Activated CD8-positive, alpha-beta memory T cell treated with anti-CD3 and anti-CD28 coated beads, Interleukin-2, amount 50 U/mL, for 1 hour (primary cell): ENCODE results near the gene WLS.
"Not testable (repeated sequence)": the region's sequence is repeated elsewhere in the genome, so short reads cannot be mapped to it uniquely, and the experiment has no call there.

ENCODE experiments used
- DNase-seq: peaks from one replicate; pipeline ENCODE4 v3.0.0-alpha.2; 2020; ENCODE audit errors: extremely low read depth

Gene WLS

DNA sequence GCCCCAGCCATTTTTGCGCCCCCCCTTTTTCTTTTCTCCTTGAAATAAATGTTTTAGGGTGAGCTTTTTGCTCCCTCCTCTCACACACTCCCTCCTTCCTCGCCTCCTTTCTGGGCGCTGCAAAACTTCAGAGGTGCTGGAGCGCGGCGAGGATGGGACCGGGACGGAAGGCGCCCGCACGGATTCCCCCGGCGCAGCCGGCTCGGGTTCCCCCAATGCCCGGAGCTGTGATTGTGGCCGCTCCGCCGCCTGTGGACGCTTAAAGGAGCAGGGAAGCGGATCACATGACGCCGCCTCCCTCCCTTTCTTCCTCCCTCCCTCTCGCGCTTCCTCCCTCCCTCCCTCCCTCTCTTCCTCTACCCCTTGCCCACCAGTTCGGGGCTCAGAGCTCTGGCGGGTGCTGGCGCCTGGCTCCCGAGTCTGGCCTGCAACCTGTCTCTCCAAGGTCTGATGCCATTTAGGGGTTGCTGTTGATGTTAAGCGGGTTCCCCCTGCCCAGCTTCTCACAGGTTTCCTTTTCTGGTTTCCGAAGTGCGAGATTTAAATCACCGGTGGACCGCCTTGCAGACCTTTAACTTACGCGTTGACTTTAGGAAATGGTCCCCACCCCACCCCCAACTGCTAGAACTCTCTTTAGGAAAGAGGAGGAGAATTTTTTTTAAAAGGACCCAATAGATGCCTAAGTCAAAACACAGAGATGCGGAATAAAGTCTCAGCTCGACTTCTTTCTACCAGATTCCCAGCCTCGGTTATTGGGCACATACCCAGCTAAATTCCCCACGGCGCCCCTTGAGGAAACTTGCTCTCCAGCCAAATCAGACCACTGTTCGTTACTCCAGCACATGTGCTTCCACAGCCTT, at the start of gene WLS:
TSS of gene WLS (minus strand) at position 235 of the 860 bp plus-strand sequence. CDS start at position 11, 224 bp downstream.
- DNase-seq: no peak

DNA sequence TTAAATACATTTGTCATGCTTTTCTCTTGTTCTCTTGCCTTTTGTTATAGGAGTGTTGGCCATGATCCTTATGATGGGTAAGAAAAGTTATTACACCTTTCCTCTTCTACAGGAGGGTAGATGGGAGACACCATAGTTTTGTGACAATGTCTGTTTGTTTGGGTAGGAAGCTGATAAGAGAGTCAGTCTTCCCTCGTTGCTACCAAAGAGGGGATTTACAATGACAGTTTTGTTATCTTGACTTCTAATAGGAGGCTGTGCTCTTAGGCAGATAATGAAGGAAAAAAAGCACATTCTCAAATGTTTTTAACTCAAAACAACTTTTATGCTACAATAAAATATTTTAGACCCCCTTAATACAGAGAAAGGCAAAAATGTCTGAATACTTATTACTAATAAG, 48.0 kb upstream of the WLS start:
- DNase-seq: no peak

DNA sequence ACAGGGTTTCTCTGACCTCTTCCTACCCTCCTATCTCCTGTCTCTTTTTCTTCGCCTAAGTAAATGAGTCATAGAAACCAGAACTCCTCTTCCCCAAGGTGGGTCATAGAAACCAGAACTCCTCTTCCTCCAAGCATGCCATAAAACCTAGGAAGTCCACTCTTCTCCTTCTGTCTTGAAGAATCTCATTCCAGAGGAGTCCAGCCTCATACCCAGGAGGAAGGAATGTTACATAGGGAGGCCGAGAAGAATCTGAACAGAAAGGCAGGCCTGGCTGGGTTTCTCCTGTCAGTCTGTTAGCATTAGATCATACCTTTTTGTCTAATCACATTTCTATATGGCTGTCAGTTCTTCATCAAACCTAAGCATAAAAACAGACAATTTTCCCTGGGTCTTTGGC, 47.5 kb upstream of the WLS start:
- no peak for DNase-seq

DNA sequence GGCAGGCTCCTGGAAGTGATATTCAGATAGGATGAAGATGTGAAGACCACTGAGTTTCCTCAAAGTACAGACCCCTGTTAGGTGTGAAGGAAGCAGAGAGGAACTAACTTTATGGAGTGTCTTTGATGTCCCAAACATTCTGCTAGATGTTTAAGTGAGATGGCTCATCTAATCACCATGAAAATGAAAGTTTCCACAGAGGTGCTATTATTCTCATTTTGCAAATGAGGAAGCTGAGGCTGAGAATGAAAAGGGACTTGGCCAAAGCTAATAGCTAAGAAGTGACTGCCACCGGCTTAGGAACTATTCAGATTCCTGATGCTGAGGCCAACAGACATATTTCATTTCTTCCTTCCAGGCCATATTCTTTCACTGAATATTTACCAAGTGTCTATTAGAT, 45.9 kb upstream of the WLS start:
- DNase-seq: no peak

DNA sequence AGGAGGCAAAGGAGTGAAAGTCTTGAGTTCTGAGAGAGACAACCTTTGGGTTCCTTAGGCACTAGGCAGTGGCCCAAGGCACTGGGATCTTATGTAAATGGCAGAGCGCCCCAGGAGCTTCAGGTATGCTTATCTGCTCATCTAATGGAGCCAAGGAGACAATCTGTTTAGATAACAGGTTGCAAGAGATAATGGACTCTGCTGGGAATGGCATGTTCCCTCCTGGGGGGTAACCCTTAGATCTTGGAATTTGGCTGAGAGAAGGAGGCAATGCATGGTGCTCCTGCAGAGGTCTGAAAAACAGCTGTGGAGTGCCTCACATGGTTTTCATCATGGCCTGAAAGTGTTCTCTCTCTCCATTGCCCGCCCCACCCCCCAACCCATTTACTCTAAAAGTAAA, 44.1 kb upstream of the WLS start:
- no peak for DNase-seq

DNA sequence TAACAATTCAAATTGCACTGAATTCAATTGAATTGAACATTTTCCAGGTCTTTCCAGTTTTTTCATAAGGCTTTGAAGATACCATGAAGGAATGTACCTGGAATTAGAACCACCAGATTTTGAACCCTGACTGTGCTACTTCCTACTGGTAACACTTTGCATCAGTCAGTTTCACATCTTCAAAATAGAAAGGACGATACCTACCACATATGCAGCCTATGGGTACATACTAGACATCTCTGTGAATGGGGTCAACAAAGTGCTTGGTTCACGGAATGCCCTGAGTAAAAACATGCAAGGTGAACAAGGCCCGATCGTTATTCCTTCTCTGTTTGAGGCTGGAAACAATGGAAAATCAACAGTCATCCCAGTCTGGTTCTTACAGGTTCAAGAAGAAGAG, 41.2 kb upstream of the WLS start:
- no peak for DNase-seq

DNA sequence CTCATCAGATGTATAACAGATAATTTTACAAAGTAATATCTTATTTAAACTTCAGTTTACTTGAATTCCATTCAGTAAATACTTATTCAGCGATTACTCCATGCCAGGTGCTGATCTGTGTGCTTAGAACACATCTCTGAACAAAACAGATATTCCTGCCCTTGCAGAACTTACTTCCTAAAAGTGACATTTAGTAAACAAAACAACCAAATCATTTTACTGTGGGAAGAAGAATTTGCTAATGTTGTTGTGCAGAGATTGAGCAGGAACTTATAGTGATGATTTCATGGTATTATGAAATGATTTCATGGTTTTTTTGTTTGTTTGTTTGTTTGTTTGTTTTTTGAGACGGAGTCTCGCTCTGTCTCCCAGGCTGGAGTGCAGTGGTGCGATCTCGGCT, 39.3 kb upstream of the WLS start:
- no peak for DNase-seq

DNA sequence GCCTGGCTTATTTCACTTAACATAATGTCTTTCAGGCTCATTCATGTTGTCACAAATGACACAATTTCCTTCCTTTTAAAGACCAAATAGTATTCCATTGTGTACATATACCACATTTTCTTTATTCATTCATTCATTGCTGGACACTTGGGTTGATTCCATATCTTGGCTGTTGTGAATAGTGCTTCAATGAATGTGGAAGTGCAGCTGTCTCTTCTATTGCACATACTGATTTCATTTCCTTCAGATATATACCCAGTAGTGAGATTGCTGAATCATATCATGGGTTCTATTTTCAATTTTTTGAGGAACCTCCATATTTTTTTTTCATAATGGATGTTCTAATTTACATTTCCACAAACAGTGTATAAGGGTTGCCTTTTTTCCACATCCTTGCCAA, 38.6 kb upstream of the WLS start:
- no peak for DNase-seq

DNA sequence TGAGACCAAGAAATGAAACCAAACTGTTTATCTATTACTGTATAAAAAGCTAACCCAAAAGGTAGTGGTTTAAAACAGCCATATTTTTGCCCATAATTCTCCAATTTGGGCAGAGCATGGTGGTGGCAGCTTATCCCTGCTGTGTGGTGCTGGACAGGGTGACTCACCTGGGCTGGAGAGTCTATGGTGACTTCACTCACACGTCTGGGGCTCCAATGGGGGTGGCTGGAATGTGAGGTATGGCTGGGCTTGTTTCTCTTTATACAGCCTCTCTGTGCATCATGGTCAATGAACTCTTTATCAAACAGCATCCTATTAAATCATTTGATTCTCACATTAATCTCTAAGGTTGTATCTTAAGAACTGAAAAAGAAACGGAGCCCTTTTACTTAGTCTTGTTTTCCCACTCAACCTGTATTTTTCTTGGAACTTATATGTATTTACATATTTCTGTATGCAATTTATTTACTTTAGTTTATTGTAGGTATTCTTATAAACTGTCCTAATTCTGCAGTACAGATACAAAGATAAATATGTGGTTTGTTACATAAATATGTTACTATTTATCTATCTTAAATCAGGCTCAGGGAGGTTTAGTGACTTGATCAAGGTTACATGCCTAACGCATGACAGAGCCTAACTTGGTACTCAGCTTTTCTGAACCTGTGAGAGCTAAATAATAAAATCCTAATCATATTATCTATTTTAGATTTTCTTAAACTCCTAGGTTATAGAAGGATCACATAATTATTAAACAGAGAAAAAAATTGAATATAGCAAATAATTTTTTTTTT, 37.5 kb upstream of the WLS start:
- DNase-seq: no peak

DNA sequence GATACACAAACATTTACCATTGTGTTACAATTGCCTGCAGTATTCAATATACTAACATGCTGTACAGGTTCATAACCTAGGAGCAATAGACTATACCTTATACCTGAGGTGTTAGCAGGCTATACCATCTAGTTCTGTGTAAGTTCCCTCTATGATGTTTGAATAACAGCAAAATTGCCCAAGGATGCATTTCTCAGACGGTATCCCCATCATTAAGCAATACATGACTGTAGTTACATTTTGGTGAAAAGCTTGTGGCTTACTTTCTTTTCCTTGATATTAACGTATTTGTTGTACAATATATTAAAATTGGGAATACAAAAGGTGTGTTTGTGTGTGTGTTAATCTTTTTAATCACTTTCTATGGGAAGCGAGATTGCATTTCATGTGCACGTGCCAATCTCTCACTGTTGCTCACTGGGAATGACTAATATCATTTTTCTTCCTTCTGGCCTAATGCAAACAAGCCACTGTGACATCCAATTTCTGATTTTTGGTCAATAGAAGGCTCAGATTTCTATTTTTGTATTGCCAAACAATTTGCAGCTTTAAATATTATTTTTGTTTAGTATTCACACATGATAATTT, 36.7 kb upstream of the WLS start:
- DNase-seq: no peak

DNA sequence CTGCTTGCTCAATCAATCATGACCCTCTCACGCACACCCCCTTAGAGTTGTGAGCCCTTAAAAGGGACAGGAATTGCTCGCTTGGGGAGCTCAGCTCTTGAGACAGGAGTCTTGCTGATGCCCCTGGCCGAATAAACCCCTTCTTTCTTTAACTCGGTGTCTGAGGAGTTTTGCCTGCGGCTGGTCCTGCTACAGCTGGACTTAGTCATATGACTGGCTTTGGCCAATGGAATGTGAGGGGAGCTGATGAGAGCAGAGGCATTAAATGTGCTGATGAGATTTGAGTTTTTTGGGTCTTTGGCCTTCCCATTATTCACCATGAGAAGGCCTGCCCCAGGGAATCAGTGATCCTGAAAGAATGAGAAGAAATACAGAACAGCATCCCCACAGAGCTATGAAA, 24.5 kb upstream of the WLS start:
- DNase-seq: not testable (repeated sequence)

DNA sequence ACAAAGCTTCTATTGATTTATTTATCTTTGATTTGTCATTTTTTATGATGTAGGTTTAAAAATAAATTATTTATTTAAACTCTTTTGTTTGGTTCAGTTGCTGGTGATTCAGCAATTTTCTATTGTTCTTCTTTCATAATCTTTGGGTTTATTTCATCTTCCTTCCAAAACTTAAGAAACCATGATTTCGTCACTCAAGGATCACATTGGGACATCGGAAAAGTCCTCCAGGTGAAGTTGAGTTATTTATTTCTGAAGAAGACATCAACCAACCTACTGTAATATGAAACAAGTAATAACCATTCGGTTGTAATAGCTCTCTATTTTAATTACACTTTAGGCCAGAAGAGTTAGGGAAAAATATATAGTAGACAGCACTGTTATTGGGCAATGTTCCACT, 23.0 kb upstream of the WLS start:
- no peak for DNase-seq

DNA sequence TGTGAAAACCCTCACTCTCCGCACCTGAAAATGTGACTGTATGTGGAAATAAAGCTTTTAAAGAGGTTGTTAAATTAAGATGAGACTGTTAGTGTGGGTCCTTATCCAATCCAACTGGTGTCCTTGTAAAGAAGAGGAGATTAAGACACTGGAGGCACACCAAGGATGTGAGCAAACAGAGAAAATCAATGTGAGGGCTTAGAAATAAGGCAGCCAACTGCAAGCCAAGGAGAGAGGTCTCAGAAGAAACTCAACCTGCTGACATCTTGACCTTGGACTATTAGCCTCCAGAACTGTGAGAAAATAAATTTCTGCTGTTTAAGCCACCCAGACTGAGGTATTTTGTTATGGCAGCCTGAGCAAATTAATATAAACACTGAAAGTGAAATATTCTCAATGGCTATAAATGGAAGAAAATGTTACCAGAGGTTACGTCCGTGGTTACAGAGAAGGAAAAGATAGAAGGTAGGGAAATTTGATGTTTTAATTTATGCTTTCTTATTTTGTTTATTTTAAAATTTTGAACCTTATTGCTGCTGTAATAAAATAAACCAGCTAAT, 22.4 kb upstream of the WLS start:
- DNase-seq: no peak

DNA sequence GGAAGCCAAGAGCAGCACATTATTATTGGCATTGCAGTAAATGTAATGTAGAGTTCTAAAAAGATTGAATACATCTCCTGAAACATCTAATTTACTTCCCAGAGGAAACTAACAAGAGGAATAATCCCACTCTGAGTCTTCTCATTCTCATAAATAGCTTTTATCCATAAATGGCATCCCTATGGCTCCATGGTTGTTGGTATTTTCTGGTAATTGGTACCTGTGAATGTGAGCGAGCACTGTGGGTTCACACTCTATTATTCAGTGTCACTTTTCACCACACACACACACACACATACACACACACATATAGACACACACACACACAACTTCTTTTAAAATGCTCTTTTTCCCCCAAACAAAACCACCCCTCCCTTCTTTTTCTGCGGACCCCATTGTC, 4.7 kb upstream of the WLS start:
- no peak for DNase-seq

DNA sequence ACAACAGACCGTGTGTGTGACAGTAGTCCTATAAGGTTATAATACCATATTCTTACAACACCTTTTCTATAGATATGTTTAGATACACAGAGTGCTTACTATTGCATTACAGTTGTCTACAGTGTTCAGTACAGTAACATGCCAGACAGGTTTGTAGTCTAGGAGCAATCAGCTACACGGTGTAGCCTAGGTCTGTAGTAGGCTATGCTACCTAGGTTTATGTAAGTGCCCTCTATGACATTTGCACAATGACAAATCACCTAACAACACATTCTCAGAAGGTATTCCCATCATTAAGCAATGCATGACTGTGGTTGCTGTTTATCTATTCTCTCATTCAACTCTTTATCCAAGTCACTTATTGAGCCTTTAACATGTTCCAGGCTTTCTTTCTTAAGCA, 1.8 kb upstream of the WLS start:
- DNase-seq: no peak

DNA sequence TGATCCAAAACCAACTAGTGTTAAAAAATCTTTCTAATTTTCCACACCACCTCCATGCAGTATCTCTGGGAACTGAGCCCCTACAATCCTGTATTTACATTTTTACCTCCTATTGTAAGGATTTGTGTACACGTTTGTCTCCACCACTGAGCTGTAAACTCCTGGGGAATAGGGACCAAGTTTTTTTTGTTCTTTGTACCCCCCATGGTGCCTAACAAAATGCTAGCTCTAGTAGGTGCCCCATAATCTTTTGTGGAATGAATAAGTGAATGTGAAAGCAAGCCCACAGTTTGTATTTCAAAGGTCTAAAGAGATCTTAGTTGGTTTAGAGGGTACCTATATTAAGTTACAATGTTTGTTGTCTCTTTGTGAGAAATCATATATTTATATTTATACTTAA, 879 bp upstream of the WLS start:
- DNase-seq: no peak

DNA sequence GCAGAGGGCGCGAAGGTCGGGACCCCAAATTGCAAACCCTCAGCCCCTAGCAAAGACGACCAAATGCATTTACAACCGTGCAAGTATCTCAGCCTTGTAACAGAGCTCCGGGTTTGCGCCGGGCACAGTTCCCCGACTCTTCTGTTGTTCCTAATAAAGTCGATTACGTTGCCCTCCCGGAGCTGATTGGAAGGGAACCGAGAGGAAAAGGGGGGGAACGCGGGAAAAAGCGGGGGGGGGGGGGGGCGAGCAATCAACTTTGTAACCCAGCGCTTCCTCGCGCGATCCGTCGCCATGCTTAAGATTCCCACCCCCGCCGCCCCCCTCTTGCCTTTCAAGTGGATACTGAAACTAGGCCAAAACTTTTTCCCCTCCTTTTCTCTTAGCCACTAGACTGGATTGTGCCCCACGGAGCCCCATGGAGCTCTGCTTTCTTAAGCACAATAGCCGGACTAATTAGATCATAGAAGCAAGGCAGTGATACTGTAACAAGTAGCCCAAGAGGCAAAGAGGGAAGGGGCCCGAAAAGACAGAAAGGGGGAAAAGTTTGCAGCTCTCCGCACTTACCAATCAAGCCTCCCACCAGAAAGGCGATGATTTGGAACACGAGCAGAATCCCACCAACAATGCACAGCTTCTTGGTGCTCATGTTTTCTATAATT, 565 bp downstream of the WLS start:
- DNase-seq: no peak

DNA sequence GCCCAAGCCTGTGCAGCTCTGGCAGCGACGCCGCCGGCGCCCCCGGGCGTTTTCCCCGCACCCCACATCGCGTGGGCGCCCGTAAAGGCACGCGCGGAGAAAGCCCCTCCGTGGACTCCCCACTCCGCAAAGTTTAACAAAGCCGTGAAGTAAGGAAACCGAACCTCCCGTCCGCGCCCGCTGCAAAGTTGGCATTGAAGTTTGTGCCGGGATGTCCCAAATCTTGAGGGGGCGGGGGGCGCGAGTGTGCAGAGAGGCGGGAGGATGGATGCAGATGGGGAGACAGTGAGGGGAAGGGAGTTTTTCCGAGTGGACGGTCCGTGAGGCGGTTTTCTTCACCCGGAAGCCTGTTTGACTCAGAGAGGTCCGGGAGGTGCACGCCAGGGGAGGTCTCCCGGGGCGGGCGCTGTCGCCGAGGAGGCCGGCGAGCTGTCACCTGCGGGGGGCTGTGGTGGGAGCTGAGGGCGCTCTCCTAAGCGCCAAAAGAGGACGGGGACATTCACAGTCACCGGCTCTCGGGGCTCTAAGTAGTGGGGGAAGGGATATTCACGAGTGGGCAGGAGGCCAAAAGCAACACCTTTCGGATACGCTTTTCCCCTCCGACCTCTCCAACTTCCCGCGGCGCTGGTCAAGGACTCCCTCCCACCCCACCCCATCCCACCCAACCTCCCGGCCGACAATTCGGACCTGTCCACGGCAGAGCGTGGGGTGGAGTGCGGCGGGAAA, 1.3 kb downstream of the WLS start:
- no peak for DNase-seq

DNA sequence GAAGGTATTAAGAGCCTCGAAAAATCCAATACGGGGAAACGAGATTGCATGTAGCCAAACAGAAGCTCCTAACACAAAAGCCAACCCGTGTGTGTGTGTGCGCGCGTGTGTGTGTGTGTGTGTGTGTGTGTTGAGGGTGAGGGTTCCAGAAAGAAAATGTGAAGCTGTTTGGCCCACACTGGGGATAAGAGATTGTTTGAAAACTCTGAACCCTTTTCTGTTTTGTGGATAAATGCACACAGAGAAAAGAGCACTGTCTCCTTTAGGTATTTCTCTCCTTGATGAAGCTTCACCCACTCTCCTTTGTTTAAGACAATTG, 1.9 kb downstream of the WLS start:
- no peak for DNase-seq

DNA sequence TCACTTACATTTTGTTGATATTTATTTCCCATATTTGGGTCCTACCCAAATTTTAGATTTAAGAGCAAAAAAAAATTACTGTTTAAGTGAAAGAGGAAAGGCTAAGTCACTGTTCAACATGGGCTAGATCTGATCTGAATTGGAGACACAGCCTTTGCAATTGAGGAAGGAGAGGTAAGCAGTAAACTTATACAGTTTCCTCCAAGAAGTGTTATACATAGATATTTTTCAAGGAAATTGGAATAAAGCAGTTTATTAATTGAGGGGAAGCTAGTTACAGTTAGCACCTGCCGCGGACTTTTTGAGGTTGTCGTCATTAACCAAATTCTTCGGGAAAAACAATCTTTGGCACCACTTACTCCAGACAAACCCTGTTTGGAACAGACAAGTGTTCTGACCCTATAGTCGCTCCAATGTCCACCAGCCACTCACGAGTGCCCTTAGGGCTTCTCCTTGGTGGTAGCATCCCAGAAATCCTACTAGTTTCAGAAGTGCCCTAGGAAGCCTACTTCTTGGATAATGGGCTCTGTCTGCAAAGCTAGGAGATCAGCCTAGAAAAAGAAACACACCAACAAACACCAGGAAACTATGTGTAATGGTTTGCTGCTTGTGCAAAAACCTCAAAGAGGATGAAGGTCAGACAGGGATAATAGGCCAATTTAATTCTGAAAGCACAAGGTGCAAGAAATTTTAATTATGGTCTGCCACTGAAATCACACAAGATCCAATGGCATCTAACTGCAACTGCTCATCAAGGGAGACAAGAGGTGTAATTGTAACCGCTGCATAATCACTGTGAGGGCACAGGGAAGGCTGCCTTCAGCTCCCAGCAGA, 2.5 kb downstream of the WLS start:
- no peak for DNase-seq

DNA sequence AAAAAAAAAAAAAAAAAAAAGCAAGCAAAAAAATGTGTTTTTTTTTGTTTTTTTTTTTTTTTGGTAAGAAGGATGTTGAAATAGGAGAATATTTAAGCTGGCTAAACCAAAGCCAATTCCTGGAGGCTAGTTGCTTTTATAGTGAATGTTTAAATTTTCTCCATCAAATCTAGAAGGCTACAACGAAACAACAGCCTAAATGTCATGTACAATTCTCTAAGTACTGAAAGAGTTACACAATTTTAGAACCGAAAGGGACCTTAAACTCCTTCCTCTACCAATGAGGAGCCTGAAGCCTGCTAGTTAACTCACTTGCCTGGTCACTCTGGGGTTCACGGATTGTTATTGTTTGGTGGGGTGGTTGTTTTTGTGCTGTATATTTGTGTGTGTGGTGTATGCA, 3.5 kb downstream of the WLS start:
- no peak for DNase-seq
